OCI-LY3 (cell line): ENCODE results near the gene MCC.

ENCODE experiments used
- H2AFZ ChIP-seq: fragments of 200-600, 300-600 bp; shearing (Covaris generic); 2 replicates; pipeline ENCODE4 v1.6.0; 2014; ENCODE audit warnings: antibody characterized with exemption, low read depth, low read length
- H3K27ac ChIP-seq: fragments of 200-600, 300-600 bp; sonication (generic); 2 replicates; pipeline ENCODE4 v1.5.1; 2014; ENCODE audit warnings: mild to moderate bottlenecking, low read length, moderate library complexity, mixed read lengths
- H3K27me3 ChIP-seq: fragments of 200-600, 300-600 bp; sonication (generic); 2 replicates; pipeline ENCODE4 v1.6.1; 2014; ENCODE audit warnings: low read depth, low read length, mixed read lengths
- H3K36me3 ChIP-seq: fragments of 200-600, 300-600 bp; sonication (generic); replicated peaks from 2 replicates; pipeline ENCODE3; 2014; ENCODE audit warnings: low read depth, low read length, mixed read lengths
- H3K4me1 ChIP-seq: fragments of 300-600, 200-600 bp; sonication (generic); 2 replicates; pipeline ENCODE4 v1.6.1; 2014; ENCODE audit warnings: low read length, mixed read lengths
- H3K4me2 ChIP-seq: fragments of 200-600, 300-600 bp; sonication (generic); 2 replicates; pipeline ENCODE4 v1.6.1; 2014; ENCODE audit warnings: low read length, mixed read lengths
- H3K4me3 ChIP-seq: fragments of 300-600, 200-600 bp; sonication (generic); 2 replicates; pipeline ENCODE4 v1.5.1; 2014; ENCODE audit warnings: antibody characterized with exemption, mild to moderate bottlenecking, low read length, moderate library complexity
- H3K79me2 ChIP-seq: fragments of 300-600, 200-600 bp; shearing (Covaris generic); 2 replicates; pipeline ENCODE4 v1.6.1; 2014; ENCODE audit warnings: mild to moderate bottlenecking, low read length, mixed read lengths
- H3K9ac ChIP-seq: fragments of 300-600, 200-600 bp; shearing (Covaris generic); 2 replicates; pipeline ENCODE4 v1.6.0; 2014; ENCODE audit warnings: mild to moderate bottlenecking, low read length, moderate library complexity
- H3K9me3 ChIP-seq: fragments of 200-600, 300-600 bp; shearing (Covaris generic); 2 replicates; pipeline ENCODE4 v1.6.1; 2014; ENCODE audit warnings: low read length, mixed read lengths; ENCODE audit not compliant: insufficient read depth
- H4K20me1 ChIP-seq: fragments of 200-600, 300-600 bp; sonication (generic); 2 replicates; pipeline ENCODE4 v1.6.1; 2016; ENCODE audit warnings: low read length, mixed read lengths; ENCODE audit not compliant: insufficient read depth
- CTCF ChIP-seq: fragments of 200-600, 300-600 bp; sonication (generic); IDR thresholded peaks from 2 replicates; pipeline ENCODE4 v1.5.1; 2014; ENCODE audit warnings: antibody characterized with exemption, low read length, low read depth
- EZH2phosphoT487 ChIP-seq: fragments of 200-600 bp; shearing (Covaris generic); IDR thresholded peaks from 2 replicates; pipeline ENCODE4 v1.6.1; 2018; ENCODE audit warnings: antibody characterized with exemption, mixed run types, low read depth

The MCC gene

DNA sequence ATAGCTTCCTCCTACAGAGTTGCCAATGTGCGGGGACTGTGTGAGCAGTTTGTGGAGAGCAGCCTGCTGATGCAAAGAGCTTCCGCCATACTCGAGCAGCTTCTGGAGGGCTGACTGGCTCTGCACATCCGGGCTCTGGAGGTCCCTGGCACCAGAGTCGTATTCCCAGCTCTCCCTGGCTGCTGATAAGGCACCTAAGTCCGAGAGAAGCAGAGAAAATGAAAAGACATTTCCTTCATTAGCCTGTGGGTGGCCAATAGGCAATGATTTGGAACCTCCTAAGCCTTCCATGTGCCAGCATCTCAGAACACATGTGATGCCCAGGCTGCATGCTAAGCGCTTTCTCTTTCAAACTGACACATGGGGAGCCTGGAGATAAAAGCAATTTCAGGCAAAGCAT lies 147.7 kb downstream of the MCC start:
- no peak overlapping the region for H3K9ac ChIP-seq
- H3K9me3 ChIP-seq: no peaks in the 10 kb centered on the region
- no peak overlapping the region for H3K27ac ChIP-seq
- H3K4me1 ChIP-seq: no peaks in the 10 kb centered on the region
- no peaks in the 10 kb centered on the region for H3K27me3 ChIP-seq
- H3K36me3 ChIP-seq: no peaks in the 10 kb centered on the region
- no peak overlapping the region for H3K4me2 ChIP-seq
- H3K79me2 ChIP-seq: no peaks in the 10 kb centered on the region
- no peak overlapping the region for H3K4me3 ChIP-seq
- no peak overlapping the region for H2AFZ ChIP-seq
- H4K20me1 ChIP-seq: no peaks in the 10 kb centered on the region
- TF ChIP-seq EZH2phosphoT487 (no peak), CTCF (no peak)

DNA sequence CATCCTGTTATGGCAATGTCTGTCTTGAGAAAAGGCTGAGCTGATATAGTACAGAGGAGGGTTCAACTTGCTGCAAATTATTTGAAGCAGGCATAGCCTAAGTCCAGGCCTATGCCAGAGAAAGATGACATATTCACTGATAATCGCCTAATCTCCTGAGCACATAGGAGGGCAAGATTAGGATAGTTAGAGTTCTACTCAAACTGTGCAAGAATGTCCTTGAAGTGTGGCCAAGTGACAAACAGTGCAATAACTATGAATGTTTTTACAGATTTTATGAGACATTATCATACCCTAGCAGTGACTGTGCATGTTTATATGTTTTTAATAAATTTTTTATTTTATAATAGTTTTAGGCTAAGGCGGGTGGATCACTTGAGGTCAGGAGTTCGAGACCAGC lies 149.6 kb downstream of the MCC start:
- H3K4me3 ChIP-seq: no peak overlapping the region
- H3K9ac ChIP-seq: no peak overlapping the region
- no peaks in the 10 kb centered on the region for H3K36me3 ChIP-seq
- no peaks in the 10 kb centered on the region for H3K79me2 ChIP-seq
- no peak overlapping the region for H2AFZ ChIP-seq
- no peaks in the 10 kb centered on the region for H3K4me1 ChIP-seq
- H4K20me1 ChIP-seq: no peaks in the 10 kb centered on the region
- H3K4me2 ChIP-seq: no peak overlapping the region
- no peaks in the 10 kb centered on the region for H3K27me3 ChIP-seq
- H3K9me3 ChIP-seq: no peaks in the 10 kb centered on the region
- no peak for TF ChIP-seq EZH2phosphoT487
- TF ChIP-seq CTCF: no peak
- H3K27ac ChIP-seq: no peak overlapping the region

DNA sequence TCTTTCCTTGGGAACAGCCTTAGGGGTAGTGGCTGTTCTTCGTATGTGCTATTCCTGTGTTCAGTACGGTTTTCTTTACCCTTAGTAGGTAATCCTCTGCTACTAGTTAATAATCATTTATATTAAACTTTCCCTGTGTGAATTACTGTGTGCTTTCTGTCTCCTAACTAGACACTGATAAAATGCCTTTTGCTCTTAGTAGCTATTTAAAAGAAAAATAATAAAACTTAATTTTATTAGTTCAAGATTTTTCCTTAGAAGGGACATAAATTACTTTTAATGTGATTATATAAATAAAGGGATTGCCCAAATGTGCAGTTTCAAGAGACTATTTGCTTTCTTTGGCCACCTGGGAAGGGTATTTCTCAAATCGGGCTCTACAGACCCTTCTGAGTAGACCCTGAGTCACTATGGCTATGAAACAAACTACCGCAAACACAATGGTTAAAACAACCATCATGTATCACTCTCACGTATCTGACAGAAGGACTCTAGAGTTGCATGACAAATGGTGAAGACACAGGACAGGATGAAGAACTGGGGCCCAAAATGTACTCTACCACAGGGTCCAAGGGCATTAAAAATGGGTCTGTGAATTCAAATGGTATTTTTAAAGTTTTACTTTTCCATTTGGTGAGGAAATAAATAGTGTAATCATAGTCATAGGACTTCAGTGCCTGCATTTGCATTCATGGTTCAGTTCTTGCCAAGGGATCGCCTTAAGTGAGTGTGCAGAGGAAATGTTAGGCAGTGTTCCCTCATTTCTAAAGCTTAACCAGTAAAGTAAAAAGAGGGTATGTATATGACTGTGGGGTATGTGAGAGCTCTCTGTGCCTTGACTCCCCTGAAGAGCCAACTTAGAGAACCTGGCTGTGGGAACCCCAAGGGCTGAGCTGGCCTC lies 150.5 kb downstream of the MCC start:
- Histone ChIP-seq H3K79me2 (no peaks in the 10 kb centered on the region), H3K4me1 (no peaks in the 10 kb centered on the region), H3K36me3 (no peaks in the 10 kb centered on the region), H3K27me3 (no peaks in the 10 kb centered on the region), H3K9me3 (no peaks in the 10 kb centered on the region), H3K4me2 (no peak overlapping the region), H4K20me1 (no peaks in the 10 kb centered on the region), H3K4me3 (no peak overlapping the region), H2AFZ (no peak overlapping the region), H3K27ac (no peak overlapping the region), H3K9ac (no peak overlapping the region)
- TF ChIP-seq EZH2phosphoT487 (no peak), CTCF (no peak)

DNA sequence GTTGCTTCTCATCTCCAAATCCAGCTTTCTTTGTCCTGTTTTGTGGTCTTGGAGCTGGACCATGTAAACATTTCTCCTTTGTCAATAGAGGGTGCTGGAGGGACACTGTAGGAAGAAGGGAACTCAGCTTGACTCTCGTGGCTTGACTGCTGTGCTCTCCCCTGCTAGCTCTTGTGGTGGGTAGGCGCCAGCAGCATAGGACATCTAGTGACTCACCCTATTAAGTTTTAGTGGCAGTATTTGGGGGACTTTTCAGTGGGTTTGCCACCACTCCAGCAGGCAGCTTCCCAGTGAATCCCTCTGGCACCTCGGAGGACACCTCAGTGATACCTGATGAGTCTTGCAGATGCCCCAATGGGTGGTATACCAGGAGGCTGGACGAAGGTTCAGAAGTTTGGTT lies 151.3 kb downstream of the MCC start:
- Histone ChIP-seq H3K4me1 (no peaks in the 10 kb centered on the region), H3K9me3 (no peaks in the 10 kb centered on the region), H2AFZ (no peak overlapping the region), H3K27ac (no peak overlapping the region), H4K20me1 (no peaks in the 10 kb centered on the region), H3K27me3 (no peaks in the 10 kb centered on the region), H3K9ac (no peak overlapping the region), H3K36me3 (no peaks in the 10 kb centered on the region), H3K4me2 (peak overlapping the region; percentile 34), H3K79me2 (no peaks in the 10 kb centered on the region), H3K4me3 (no peak overlapping the region)
- TF ChIP-seq CTCF: peak; percentile 51
- TF ChIP-seq EZH2phosphoT487: no peak
